HepG2 (cell line): ENCODE data around the gene UQCRHL. TPM values are rescaled to one million over a fixed set of nuclear protein-coding genes. Genes with fewer than 3 reads are reported as not detected.

Source experiments
- ATAC-seq: fragments of 200-7000 bp; cut with Tn5 transposase; 3 replicates; pipeline ENCODE4 v1.9.1; 2020; ENCODE audit warnings: mild to moderate bottlenecking, moderate library complexity
- BruUV-seq: library from RNA; stranded (reverse); fragments of 400-500 nt; replicated peaks from 2 replicates; lab custom pipeline; 2021; lab: Mats Ljungman, UMichigan
- CTCF ChIA-PET: fragments of 300-600 bp; formaldehyde crosslinking; extraction: SDS; loops from one replicate; lab custom pipeline; 2021; ENCODE audit warnings: low total read pairs, inconsistent platforms, low intra/inter-chr PET ratio; lab: Yijun Ruan, JAX
- POLR2A ChIA-PET: fragments of 350-600 bp; sonication (Branson Sonifier 250); formaldehyde crosslinking; loops from one replicate; lab custom pipeline; 2020; ENCODE audit warnings: antibody characterized with exemption, inconsistent platforms; lab: Yijun Ruan, JAX
- DNase-seq: peaks from one replicate; pipeline ENCODE4 v3.0.0-alpha.2; 2015; ENCODE audit warnings: low spot score
- FAIRE-seq: peaks from 3 replicates; lab custom pipeline; 2011; peaks lifted over from hg19 to GRCh38; lab: Jason Lieb, UNC
- H2AFZ ChIP-seq: one replicate; pipeline ENCODE4 v1.6.1; 2011; ENCODE audit warnings: low read length, inconsistent platforms
- H3K27ac ChIP-seq: fragments of 300-600 bp; 3 replicates; pipeline ENCODE4 v1.8.0; 2011; ENCODE audit warnings: mixed run types, mild to moderate bottlenecking, mixed read lengths, low read length, inconsistent platforms; ENCODE audit not compliant: insufficient read depth; ENCODE audit errors: extremely low read length
- H3K27me3 ChIP-seq, 2 experiments: fragments of 200-600 bp in 1 of 2; 2 replicates in 1 of 2; 3 replicates in 1 of 2; pipeline versions ENCODE4 v1.6.0 to v1.8.0; 2011; ENCODE audit warnings: low read length in 2 of 2, mild to moderate bottlenecking in 2 of 2, moderate library complexity in 2 of 2, inconsistent platforms in 1 of 2; ENCODE audit not compliant: insufficient read depth in 2 of 2, control insufficient read depth in 1 of 2
- H3K36me3 ChIP-seq, 2 experiments: fragments of 200-600 bp in 1 of 2; replicated peaks in 1 of 2; 2 replicates in 1 of 2; 3 replicates in 1 of 2; pipeline versions ENCODE4 v1.5.1 to v1.8.0; 2011; ENCODE audit warnings: low read length in 2 of 2, inconsistent platforms in 1 of 2; ENCODE audit not compliant: insufficient read depth in 2 of 2, control insufficient read depth in 1 of 2
- H3K4me1 ChIP-seq: 2 replicates; pipeline ENCODE4 v1.5.1; 2012; ENCODE audit warnings: low read length, inconsistent platforms; ENCODE audit not compliant: insufficient read depth
- H3K4me2 ChIP-seq: 2 replicates; pipeline ENCODE4 v1.6.0; 2011; ENCODE audit warnings: low read depth, low read length, inconsistent platforms
- H3K4me3 ChIP-seq, 3 experiments: fragments of 200-600 bp in 1 of 3; sonication (generic), shearing (Covaris generic) in 1 of 3; replicated peaks in 1 of 3; 2 replicates each; pipeline ENCODE4 v1.5.1; 2011 to 2016; ENCODE audit warnings: low read length in 3 of 3, inconsistent platforms in 2 of 3, low read depth in 2 of 3, mild to moderate bottlenecking in 2 of 3, control low read depth in 1 of 3, mixed read lengths in 1 of 3; ENCODE audit not compliant: insufficient read depth in 1 of 3
- H3K79me2 ChIP-seq: one replicate; pipeline ENCODE4 v1.6.1; 2011; ENCODE audit warnings: low read length, inconsistent platforms; ENCODE audit not compliant: insufficient read depth
- H3K9ac ChIP-seq: 2 replicates; pipeline ENCODE4 v1.6.0; 2011; ENCODE audit warnings: mild to moderate bottlenecking, low read depth, low read length, inconsistent platforms; ENCODE audit not compliant: insufficient read depth
- H3K9me3 ChIP-seq: 2 replicates; pipeline ENCODE4 v1.5.1; 2012; ENCODE audit warnings: mild to moderate bottlenecking, low read length
- H4K20me1 ChIP-seq: 2 replicates; pipeline ENCODE4 v1.6.0; 2011; ENCODE audit warnings: inconsistent platforms, mild to moderate bottlenecking, low read length, moderate library complexity; ENCODE audit not compliant: insufficient read depth
- ARNT ChIP-seq: fragments of 450-650 bp; IDR thresholded peaks from 2 replicates; pipeline ENCODE4 v1.6.1; 2017
- CC2D1A ChIP-seq: sonication (generic); formaldehyde crosslinking; IDR thresholded peaks from 2 replicates; pipeline ENCODE4 v1.8.1; 2023; ENCODE audit warnings: mild to moderate bottlenecking, missing genetic modification reagents
- DNMT3B ChIP-seq: conservative IDR thresholded peaks from 2 replicates; pipeline ENCODE4 v1.6.1; 2016; ENCODE audit warnings: missing biosample characterization, control low read depth
- ESRRA ChIP-seq: sonication (generic); formaldehyde crosslinking; IDR thresholded peaks from 2 replicates; pipeline ENCODE4 v1.5.1; 2020; ENCODE audit warnings: mild to moderate bottlenecking, low read depth, missing genetic modification reagents
- FOXP1 ChIP-seq, 2 experiments: fragments of 450-650 bp in 1 of 2; IDR thresholded peaks; 2 replicates each; pipeline ENCODE4 v1.6.1; 2017 to 2018; ENCODE audit warnings: antibody characterized with exemption in 1 of 2
- KDM5A ChIP-seq: fragments of 200-600 bp; sonication (generic); IDR thresholded peaks from 2 replicates; pipeline ENCODE4 v1.7.0; 2018; ENCODE audit warnings: antibody characterized with exemption, mild to moderate bottlenecking, low read length, borderline replicate concordance
- NFKB2 ChIP-seq: sonication (generic); formaldehyde crosslinking; IDR thresholded peaks from 2 replicates; pipeline ENCODE4 v1.4.0; 2020; ENCODE audit warnings: missing genetic modification reagents, borderline replicate concordance
- PHF20 ChIP-seq: sonication (generic); formaldehyde crosslinking; IDR thresholded peaks from 2 replicates; pipeline ENCODE4 v1.5.0; 2020; ENCODE audit warnings: mild to moderate bottlenecking, missing genetic modification reagents
- RBM39 ChIP-seq: fragments of 200-400 bp; formaldehyde crosslinking; IDR thresholded peaks from one replicate; pipeline ENCODE4 v1.6.1; 2018; ENCODE audit warnings: antibody characterized with exemption, mild to moderate bottlenecking, low read depth, low read length; ENCODE audit not compliant: poor library complexity, severe bottlenecking
- STAT5B ChIP-seq: sonication (generic); formaldehyde crosslinking; IDR thresholded peaks from 2 replicates; pipeline ENCODE4 v1.4.0; 2020; ENCODE audit warnings: missing genetic modification reagents
- SYNCRIP ChIP-seq: fragments of 200-400 bp; formaldehyde crosslinking; IDR thresholded peaks from 2 replicates; pipeline ENCODE4 v1.6.1; 2018; ENCODE audit warnings: mild to moderate bottlenecking, low read depth, low read length; ENCODE audit not compliant: insufficient read depth
- TFE3 ChIP-seq: IDR thresholded peaks from 2 replicates; pipeline ENCODE4 v1.6.1; 2016
- TP53 ChIP-seq: sonication (generic); formaldehyde crosslinking; conservative IDR thresholded peaks from 2 replicates; pipeline ENCODE4 v1.4.0; 2020; ENCODE audit warnings: missing genetic modification reagents
- XRCC5 ChIP-seq: fragments of 200-400 bp; formaldehyde crosslinking; optimal IDR thresholded peaks from 2 replicates; pipeline ENCODE3; 2017; ENCODE audit warnings: mild to moderate bottlenecking, low read length
- ZNF562 ChIP-seq: sonication (generic); formaldehyde crosslinking; IDR thresholded peaks from 2 replicates; pipeline ENCODE4 v1.8.0; 2022; ENCODE audit warnings: missing genetic modification reagents, borderline replicate concordance
- ZNF569 ChIP-seq: sonication (generic); formaldehyde crosslinking; IDR thresholded peaks from 2 replicates; pipeline ENCODE4 v1.5.0; 2020; ENCODE audit warnings: mild to moderate bottlenecking, missing genetic modification reagents, moderate library complexity, borderline replicate concordance
- WGBS: methylation state at CpG from one replicate; pipeline ENCODE4 v1.1.6; 2017; ENCODE audit warnings: low lambda C conversion rate; 5-methylcytosine and 5-hydroxymethylcytosine counted together
- in situ Hi-C: cut with HindIII; loops from 2 replicates; pipeline ENCODE4 v1.10.0; 2017; ENCODE audit warnings: low pct_unique_long_range_greater_than_20kb; ENCODE audit not compliant: extremely low pct_ligation_motif_present
- intact Hi-C: fragments of 100-400 bp; cut with micrococcal nuclease; formaldehyde crosslinking; loops from one replicate; pipeline ENCODE4 v1.10.0; 2022; ENCODE audit not compliant: unreplicated experiment
- polyA plus RNA-seq, 8 experiments: library from polyadenylated mRNA; depleted of rRNA in 3 of 8; stranded (reverse) in 7 of 8; unstranded in 1 of 8; fragments of >200 nt; fragmentation: Illumina TruSeq in 4 of 8; extraction: Trizol in 4 of 8; gene quantifications; 2 replicates each; pipeline versions ENCODE4 v1.2.1 to v1.2.3, GENCODE V29; 2011 to 2016; ENCODE audit warnings: low read depth in 4 of 8, missing spikeins in 1 of 8, mixed read lengths in 1 of 8; ENCODE audit not compliant: insufficient read depth in 1 of 8
- total RNA-seq, 5 experiments: library from RNA; depleted of rRNA; stranded (reverse); fragments of >200 nt; fragmentation: Illumina TruSeq; extraction: Trizol; gene quantifications; 2 replicates each; pipeline ENCODE4 v1.2.3, GENCODE V29; 2016; ENCODE audit warnings: low read depth in 1 of 5
- TF ChIP-seq, protein P1 (sequence below): sonication (generic); formaldehyde crosslinking; IDR thresholded peaks from 2 replicates; pipeline ENCODE4 v1.4.0; 2020; ENCODE audit warnings: missing genetic modification reagents, low read depth, mild to moderate bottlenecking, borderline replicate concordance

The UQCRHL gene
- total and polyA plus RNA-seq, 2 of the 13 experiments (the other 11 are each of a cell fraction or from before 2014, with no cell fraction given) = 1.8 to 2.3 TPM

GRCh38 chr1:15810073-15810472 lies 2.6 kb upstream of the UQCRHL start:
- in situ Hi-C loops = no loop called here
- Histone ChIP-seq H3K27ac (no peak overlapping the region), H3K4me1 (peaks cover 21% of the 10 kb centered on the region), H3K79me2 (no peaks in the 10 kb centered on the region), H2AFZ (no peak overlapping the region), H3K9me3 (no peaks in the 10 kb centered on the region), H3K4me3 (no peak overlapping the region), H3K9ac (no peak overlapping the region), H3K4me2 (no peak overlapping the region), H3K27me3 (0 out of 5 replicates have a peak, but pooled peaks cover 0 to 3% of the 10 kb centered on the region in 2 experiments), H4K20me1 (no peaks in the 10 kb centered on the region), H3K36me3 (no peaks in the 10 kb centered on the region)
- TF ChIP-seq RBM39 = no peak
- no peak for FAIRE-seq
- ChIA-PET POLR2A (no interaction called here), CTCF (no interaction called here)
- ATAC-seq = no peak
- intact Hi-C loops = loop anchor here (10.0 kb wide), 1 partner anchor 185 kb away; no protein-coding TSS in a partner anchor
- 6% methylated on average over 1 of the region's 1 CpG for WGBS
- no peak for DNase-seq
- BruUV-seq = no TSS peak

GRCh38 chr1:15808955-15809354 lies 1.5 kb upstream of the UQCRHL start:
- Histone ChIP-seq H3K79me2 (no peaks in the 10 kb centered on the region), H3K4me3 (no peak overlapping the region), H3K9me3 (no peaks in the 10 kb centered on the region), H3K27me3 (0 out of 5 replicates have a peak, but pooled peaks cover 0 to 3% of the 10 kb centered on the region in 2 experiments), H3K4me2 (peak overlapping the region; percentile 25; the same call in 1 of the 2 replicates), H3K9ac (no peak overlapping the region), H2AFZ (no peak overlapping the region), H3K36me3 (no peaks in the 10 kb centered on the region), H3K27ac (no peak overlapping the region), H3K4me1 (peaks cover 28% of the 10 kb centered on the region), H4K20me1 (no peaks in the 10 kb centered on the region)
- POLR2A ChIA-PET = interaction anchor here (0.6 kb wide), 1 partner anchor 22 kb away, joined by 4 read pairs; no protein-coding TSS in a partner anchor
- no peak for FAIRE-seq
- in situ Hi-C loops (no loop called here), intact Hi-C loops (no loop called here)
- no TSS peak for BruUV-seq
- peak; percentile 61 for ATAC-seq
- peak; percentile 38 for DNase-seq
- 0% methylated on average over 1 of the region's 1 CpG for WGBS
- CTCF ChIA-PET = no interaction called here
- TF ChIP-seq, protein P1, sequence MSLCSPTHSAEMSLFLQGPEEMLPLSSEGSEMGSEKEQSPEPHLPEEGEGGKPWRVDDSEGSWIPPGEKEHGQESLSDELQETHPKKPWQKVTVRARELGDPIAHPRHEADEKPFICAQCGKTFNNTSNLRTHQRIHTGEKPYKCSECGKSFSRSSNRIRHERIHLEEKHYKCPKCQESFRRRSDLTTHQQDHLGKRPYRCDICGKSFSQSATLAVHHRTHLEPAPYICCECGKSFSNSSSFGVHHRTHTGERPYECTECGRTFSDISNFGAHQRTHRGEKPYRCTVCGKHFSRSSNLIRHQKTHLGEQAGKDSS (CRISPR knock-in tag) = no peak
- TF ChIP-seq STAT5B (CRISPR knock-in tag) = no peak
- no peak for TF ChIP-seq ARNT
- no peak for TF ChIP-seq PHF20 (CRISPR knock-in tag)
- no peak for TF ChIP-seq SYNCRIP
- TF ChIP-seq NFKB2 (CRISPR knock-in tag) = no peak
- no peak for TF ChIP-seq TFE3 (CRISPR knock-in tag)
- TF ChIP-seq FOXP1 (IDR thresholded peaks at IDR 0.05) = 0 out of 2 replicates have a peak, but pooled peaks have one; percentile 25
- TF ChIP-seq FOXP1 (CRISPR knock-in tag; IDR thresholded peaks at IDR 0.05) = 0 out of 2 replicates have a peak, but pooled peaks have one; percentile 18
- no peak for TF ChIP-seq ZNF569
- TF ChIP-seq CC2D1A (CRISPR knock-in tag) = no peak
- no peak for TF ChIP-seq ZNF562
- no peak for TF ChIP-seq TP53 (CRISPR knock-in tag)
- no peak for TF ChIP-seq ESRRA (CRISPR knock-in tag)
- TF ChIP-seq KDM5A = no peak
- TF ChIP-seq DNMT3B (CRISPR knock-in tag) = no peak
- no peak for TF ChIP-seq XRCC5
